ENCODE results near the gene LETM1. TPM values are rescaled to one million over a fixed set of nuclear protein-coding genes. Genes with fewer than 3 reads are reported as not detected.

Gene LETM1
- total RNA-seq, 1 donor from 2014 or later = 64.3 TPM

- Mint-ChIP-seq H3K27ac (peak overlapping the region; percentile 73), H3K27me3 (no peaks in the 10 kb centered on the region)
- TF ChIP-seq CTCF (conservative IDR thresholded peaks at IDR 0.05) = peak; percentile 65
Observed at GRCh38 chr4:1777822-1778641, 77.9 kb downstream of the LETM1 start.

GRCh38 chr4:1776521-1777161 lies 79.3 kb downstream of the LETM1 start:
- no peak overlapping the region for H3K27ac Mint-ChIP-seq
- no peak overlapping the region for H3K4me3 Mint-ChIP-seq
- H3K36me3 Mint-ChIP-seq = no peaks in the 10 kb centered on the region
- no peak for DNase-seq (ENCODE audit: extremely low spot score, unreplicated experiment)
- no peaks in the 10 kb centered on the region for H3K9me3 Mint-ChIP-seq
- H3K27me3 Mint-ChIP-seq = no peaks in the 10 kb centered on the region
- TF ChIP-seq CTCF (conservative IDR thresholded peaks at IDR 0.05) = no peak
- no peaks in the 10 kb centered on the region for H3K4me1 Mint-ChIP-seq (ENCODE audit: unreplicated experiment)

More at GRCh38 chr4:1777822-1778641, 77.9 kb downstream of the LETM1 start:
- H3K4me3 Mint-ChIP-seq = peak overlapping the region; percentile 34
- DNase-seq (ENCODE audit: extremely low spot score, unreplicated experiment) = no peak
- H3K4me1 Mint-ChIP-seq (ENCODE audit: unreplicated experiment) = no peaks in the 10 kb centered on the region
- H3K9me3 Mint-ChIP-seq = no peaks in the 10 kb centered on the region
- H3K36me3 Mint-ChIP-seq = no peaks in the 10 kb centered on the region

- Mint-ChIP-seq H3K27me3 (no peaks in the 10 kb centered on the region), H3K4me1 (ENCODE audit: unreplicated experiment) (no peaks in the 10 kb centered on the region), H3K27ac (no peak overlapping the region), H3K36me3 (no peaks in the 10 kb centered on the region), H3K4me3 (no peak overlapping the region), H3K9me3 (no peaks in the 10 kb centered on the region)
- no peak for DNase-seq (ENCODE audit: extremely low spot score, unreplicated experiment)
- TF ChIP-seq CTCF (conservative IDR thresholded peaks at IDR 0.05) = no peak
Observed at GRCh38 chr4:1775731-1776500, 80.0 kb downstream of the LETM1 start.

GRCh38 chr4:1773754-1774153 lies 82.2 kb downstream of the LETM1 start:
- no peak for DNase-seq (ENCODE audit: extremely low spot score, unreplicated experiment)
- H3K27ac Mint-ChIP-seq = no peak overlapping the region
- H3K27me3 Mint-ChIP-seq = no peaks in the 10 kb centered on the region
- no peaks in the 10 kb centered on the region for H3K36me3 Mint-ChIP-seq
- H3K9me3 Mint-ChIP-seq = no peaks in the 10 kb centered on the region
- TF ChIP-seq CTCF (conservative IDR thresholded peaks at IDR 0.05) = no peak
- H3K4me3 Mint-ChIP-seq = no peak overlapping the region
- H3K4me1 Mint-ChIP-seq (ENCODE audit: unreplicated experiment) = no peaks in the 10 kb centered on the region

- peaks cover 4% of the 10 kb centered on the region for H3K4me1 Mint-ChIP-seq (ENCODE audit: unreplicated experiment)
- H3K9me3 Mint-ChIP-seq = no peaks in the 10 kb centered on the region
- no peak for DNase-seq (ENCODE audit: extremely low spot score, unreplicated experiment)
- no peak overlapping the region for H3K27ac Mint-ChIP-seq
- H3K4me3 Mint-ChIP-seq = no peak overlapping the region
- no peaks in the 10 kb centered on the region for H3K27me3 Mint-ChIP-seq
- TF ChIP-seq CTCF (conservative IDR thresholded peaks at IDR 0.05) = no peak
- H3K36me3 Mint-ChIP-seq = no peaks in the 10 kb centered on the region
Observed at GRCh38 chr4:1772853-1773538, 83.0 kb downstream of the LETM1 start.
